Measurements from ENCODE around the gene ETV3. TPM values are rescaled to one million over a fixed set of nuclear protein-coding genes. Genes with fewer than 3 reads are reported as not detected.

The ETV3 gene
- total RNA-seq, 4 donors from 2014 or later: 3.4 to 28.1 (median 18.1) TPM

GRCh38 chr1:157146244-157146643, 8.0 kb upstream of the ETV3 start:
- 73 to 89% methylated on average over 1 to 3 of the region's 3 CpGs for WGBS, 2 donors (ENCODE audit: low coverage in 1 of 2)
- intact Hi-C loops (cut with DNase I; ENCODE audit: low total_unique reads): no loop called here

DNA sequence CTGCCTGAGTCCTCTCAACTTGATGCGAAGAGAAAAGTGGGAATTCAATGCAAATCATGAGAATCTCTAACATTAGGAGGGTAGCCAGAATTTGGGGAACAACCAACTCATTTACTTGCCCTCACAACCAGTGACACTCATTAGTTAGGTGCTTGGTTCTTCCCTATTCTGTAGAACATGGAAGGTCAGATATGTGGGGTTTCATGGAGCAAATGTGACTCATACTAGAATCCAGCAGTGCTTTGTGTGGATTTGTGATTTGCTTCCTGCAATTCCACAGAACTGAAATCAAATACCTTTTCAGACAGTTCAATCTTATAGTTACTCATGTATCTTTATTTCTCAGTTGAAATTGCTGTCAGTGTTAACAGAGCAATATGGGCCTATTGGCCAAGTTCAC, 6.9 kb upstream of the ETV3 start:
- intact Hi-C loops (cut with DNase I; ENCODE audit: low total_unique reads): no loop called here
- WGBS, 2 donors (ENCODE audit: low coverage in 1 of 2): 80 to 96% methylated on average over 1 of the region's 1 CpG
- H3K4me1 ChIP-seq: peaks cover 0 to 9% (median 0%) of the 10 kb centered on the region in 4 donors
- TF ChIP-seq POLR2A (IDR thresholded peaks at IDR 0.05) (no peak), EP300 (IDR thresholded peaks at IDR 0.05; ENCODE audit: low read depth) (no peak), POLR2AphosphoS5 (IDR thresholded peaks at IDR 0.05) (no peak)
- TF ChIP-seq, protein P1, sequence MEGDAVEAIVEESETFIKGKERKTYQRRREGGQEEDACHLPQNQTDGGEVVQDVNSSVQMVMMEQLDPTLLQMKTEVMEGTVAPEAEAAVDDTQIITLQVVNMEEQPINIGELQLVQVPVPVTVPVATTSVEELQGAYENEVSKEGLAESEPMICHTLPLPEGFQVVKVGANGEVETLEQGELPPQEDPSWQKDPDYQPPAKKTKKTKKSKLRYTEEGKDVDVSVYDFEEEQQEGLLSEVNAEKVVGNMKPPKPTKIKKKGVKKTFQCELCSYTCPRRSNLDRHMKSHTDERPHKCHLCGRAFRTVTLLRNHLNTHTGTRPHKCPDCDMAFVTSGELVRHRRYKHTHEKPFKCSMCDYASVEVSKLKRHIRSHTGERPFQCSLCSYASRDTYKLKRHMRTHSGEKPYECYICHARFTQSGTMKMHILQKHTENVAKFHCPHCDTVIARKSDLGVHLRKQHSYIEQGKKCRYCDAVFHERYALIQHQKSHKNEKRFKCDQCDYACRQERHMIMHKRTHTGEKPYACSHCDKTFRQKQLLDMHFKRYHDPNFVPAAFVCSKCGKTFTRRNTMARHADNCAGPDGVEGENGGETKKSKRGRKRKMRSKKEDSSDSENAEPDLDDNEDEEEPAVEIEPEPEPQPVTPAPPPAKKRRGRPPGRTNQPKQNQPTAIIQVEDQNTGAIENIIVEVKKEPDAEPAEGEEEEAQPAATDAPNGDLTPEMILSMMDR (IDR thresholded peaks at IDR 0.05): no peak
- no peaks in the 10 kb centered on the region for H3K9me3 ChIP-seq
- DNase-seq: no peak
- in situ Hi-C loops (cut with MboI; ENCODE audit: low pct_ligation_motif_present in 1 of 4, low pct_unique_long_range_greater_than_20kb in 1 of 4, low sequenced_read_pairs in 3 of 4): no loop called here
- H3K27ac ChIP-seq: no peak overlapping the region
- H3K4me3 ChIP-seq: no peak overlapping the region
- H3K27me3 ChIP-seq: no peaks in the 10 kb centered on the region
- no peaks in the 10 kb centered on the region for H3K36me3 ChIP-seq

More at GRCh38 chr1:157146244-157146643, 8.0 kb upstream of the ETV3 start:
- H3K4me3 ChIP-seq: no peak overlapping the region
- no peaks in the 10 kb centered on the region for H3K9me3 ChIP-seq
- no peaks in the 10 kb centered on the region for H3K27me3 ChIP-seq
- no peak overlapping the region for H3K27ac ChIP-seq
- in situ Hi-C loops (cut with MboI; ENCODE audit: low pct_ligation_motif_present in 1 of 4, low pct_unique_long_range_greater_than_20kb in 1 of 4, low sequenced_read_pairs in 3 of 4): no loop called here
- no peak for DNase-seq
- TF ChIP-seq POLR2A (IDR thresholded peaks at IDR 0.05) (no peak), EP300 (IDR thresholded peaks at IDR 0.05; ENCODE audit: low read depth) (no peak), POLR2AphosphoS5 (IDR thresholded peaks at IDR 0.05) (no peak)
- TF ChIP-seq, protein P1 (IDR thresholded peaks at IDR 0.05): no peak
- no peaks in the 10 kb centered on the region for H3K36me3 ChIP-seq
- H3K4me1 ChIP-seq: peaks cover 0 to 9% (median 0%) of the 10 kb centered on the region in 4 donors

DNA sequence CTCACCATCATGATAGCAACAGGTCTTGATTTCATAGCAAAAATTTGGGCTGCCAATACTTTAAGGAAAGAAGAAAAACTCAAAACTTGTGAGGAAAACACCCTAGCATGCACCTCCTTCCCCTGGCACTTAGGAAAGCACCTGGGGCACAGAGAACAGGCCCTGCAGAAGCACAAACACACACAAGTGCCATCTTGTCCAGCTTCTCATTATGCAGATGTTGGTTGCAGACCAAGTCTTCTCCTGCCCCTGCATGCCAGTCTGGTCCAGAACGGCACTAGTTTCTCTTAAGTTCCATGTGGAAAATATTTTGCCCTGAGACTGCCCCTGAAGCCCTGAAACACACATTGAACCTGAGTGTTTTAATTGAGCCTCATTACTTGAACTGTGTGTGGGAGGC, 6.3 kb upstream of the ETV3 start:
- H3K27ac ChIP-seq: no peak overlapping the region
- no peak overlapping the region for H3K4me3 ChIP-seq
- intact Hi-C loops (cut with DNase I; ENCODE audit: low total_unique reads): no loop called here
- H3K9me3 ChIP-seq: no peaks in the 10 kb centered on the region
- in situ Hi-C loops (cut with MboI; ENCODE audit: low pct_ligation_motif_present in 1 of 4, low pct_unique_long_range_greater_than_20kb in 1 of 4, low sequenced_read_pairs in 3 of 4): no loop called here
- peaks cover 0 to 9% (median 0%) of the 10 kb centered on the region in 4 donors for H3K4me1 ChIP-seq
- DNase-seq: no peak
- H3K27me3 ChIP-seq: no peaks in the 10 kb centered on the region
- 71% methylated on average over 1 of the region's 1 CpG; no CpG with 5 or more reads in 1 of the 2 donors for WGBS, 2 donors (ENCODE audit: low coverage in 1 of 2)
- no peak for TF ChIP-seq POLR2AphosphoS5 (IDR thresholded peaks at IDR 0.05)
- TF ChIP-seq POLR2A (IDR thresholded peaks at IDR 0.05): no peak
- TF ChIP-seq EP300 (IDR thresholded peaks at IDR 0.05; ENCODE audit: low read depth): no peak
- TF ChIP-seq, protein P1 (IDR thresholded peaks at IDR 0.05): no peak
- H3K36me3 ChIP-seq: no peaks in the 10 kb centered on the region

DNA sequence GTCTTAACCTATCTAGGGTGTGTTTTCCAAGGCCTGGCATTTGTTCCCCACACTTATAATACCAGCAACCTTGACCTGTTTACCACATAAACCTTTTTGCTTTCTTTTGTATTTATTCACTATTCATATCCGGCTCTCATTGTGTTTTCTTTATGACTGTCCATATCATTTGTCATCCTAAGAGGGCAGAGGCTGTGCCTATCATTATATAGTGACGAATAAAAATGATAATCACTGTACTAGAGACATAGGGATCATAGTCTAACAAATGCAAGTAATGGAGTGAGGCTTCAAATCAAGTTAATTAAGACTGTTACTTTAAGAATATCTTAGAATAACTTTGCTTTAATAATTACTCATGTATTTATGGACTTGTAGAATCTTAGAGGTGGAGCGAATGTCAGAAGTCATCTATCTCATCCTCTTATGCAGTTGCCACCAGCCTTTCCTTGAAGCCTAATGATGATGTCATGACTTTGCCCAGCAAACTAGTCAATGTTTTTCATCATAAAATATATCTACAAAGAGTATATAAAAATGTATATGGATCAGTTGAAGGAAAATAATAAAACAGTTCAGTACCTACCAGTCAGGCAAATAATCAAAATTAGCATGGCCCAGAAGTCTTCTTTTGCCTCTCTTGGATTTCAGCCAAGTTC, 4.7 kb upstream of the ETV3 start:
- no peaks in the 10 kb centered on the region for H3K27me3 ChIP-seq
- peaks cover 0 to 11% (median 3%) of the 10 kb centered on the region in 4 donors for H3K4me1 ChIP-seq
- no peak for TF ChIP-seq EP300 (IDR thresholded peaks at IDR 0.05; ENCODE audit: low read depth)
- no peak for TF ChIP-seq POLR2A (IDR thresholded peaks at IDR 0.05)
- TF ChIP-seq POLR2AphosphoS5 (IDR thresholded peaks at IDR 0.05): no peak
- TF ChIP-seq, protein P1 (IDR thresholded peaks at IDR 0.05): no peak
- H3K27ac ChIP-seq: no peak overlapping the region
- in situ Hi-C loops (cut with MboI; ENCODE audit: low pct_ligation_motif_present in 1 of 4, low pct_unique_long_range_greater_than_20kb in 1 of 4, low sequenced_read_pairs in 3 of 4) (no loop called here), intact Hi-C loops (cut with DNase I; ENCODE audit: low total_unique reads) (no loop called here)
- no peak overlapping the region for H3K4me3 ChIP-seq
- WGBS, 2 donors (ENCODE audit: low coverage in 1 of 2): 83 to 95% methylated on average over 3 of the region's 3 CpGs
- no peaks in the 10 kb centered on the region for H3K36me3 ChIP-seq
- DNase-seq: no peak
- H3K9me3 ChIP-seq: no peaks in the 10 kb centered on the region
